Thoracic aorta (tissue), 2 donors: Measurements from ENCODE around the gene TTC7B. TPM values are rescaled to one million over a fixed set of nuclear protein-coding genes. Genes with fewer than 3 reads are reported as not detected.
A peak's percentile ranks its signal among the peaks of the same experiment; 100 is the strongest.

Experiments
- ATAC-seq: fragments of 150-250 bp; one replicate; pipeline ENCODE4 v1.8.0; 2017; ENCODE audit warnings: low read depth; ENCODE audit not compliant: insufficient number of reproducible peaks, low FRiP score
- DNase-seq: peaks from one replicate; pipeline ENCODE4 v3.0.0-alpha.2; 2020; ENCODE audit warnings: low spot score
- H3K27ac ChIP-seq, 2 donors: fragments of 200-600 bp; sonication (generic); 1 replicate in 1 of 2; 2 replicates in 1 of 2; pipeline ENCODE4 v1.5.1; 2016; ENCODE audit warnings: mild to moderate bottlenecking in 2 of 2, moderate library complexity in 2 of 2
- H3K27me3 ChIP-seq: fragments of 200-600 bp; sonication (generic); replicated peaks from 2 replicates; pipeline ENCODE4 v1.6.0; 2016; ENCODE audit warnings: mild to moderate bottlenecking; ENCODE audit not compliant: insufficient read depth
- H3K36me3 ChIP-seq: fragments of 200-600 bp; sonication (generic); one replicate; pipeline ENCODE4 v1.5.1; 2016
- H3K4me1 ChIP-seq, 2 donors: fragments of 200-600 bp; sonication (generic); 1 replicate in 1 of 2; 2 replicates in 1 of 2; pipeline versions ENCODE4 v1.5.1 to v1.6.0; 2016; ENCODE audit warnings: low read depth in 2 of 2, mild to moderate bottlenecking in 1 of 2; ENCODE audit not compliant: control insufficient read depth in 1 of 2
- H3K4me3 ChIP-seq: fragments of 200-600 bp; sonication (generic); 2 replicates; pipeline ENCODE4 v1.5.1; 2016; ENCODE audit warnings: mild to moderate bottlenecking
- H3K9me3 ChIP-seq: fragments of 200-600 bp; sonication (generic); 2 replicates; pipeline ENCODE4 v1.5.1; 2016
- total RNA-seq, 2 donors: library from RNA; depleted of rRNA; stranded (reverse); fragments of >200 nt; gene quantifications; one replicate each; pipeline versions ENCODE4 v1.1.0 to v1.2.3, GENCODE V29; 2016
- TF ChIP-seq, protein P1 (sequence below): fragments of 200-600 bp; sonication (generic); IDR thresholded peaks from one replicate; pipeline ENCODE4 v1.5.1; 2019; ENCODE audit warnings: antibody characterized with exemption

The TTC7B gene
- total RNA-seq, 2 donors from 2014 or later: 38.9 to 56.3 TPM

DNA sequence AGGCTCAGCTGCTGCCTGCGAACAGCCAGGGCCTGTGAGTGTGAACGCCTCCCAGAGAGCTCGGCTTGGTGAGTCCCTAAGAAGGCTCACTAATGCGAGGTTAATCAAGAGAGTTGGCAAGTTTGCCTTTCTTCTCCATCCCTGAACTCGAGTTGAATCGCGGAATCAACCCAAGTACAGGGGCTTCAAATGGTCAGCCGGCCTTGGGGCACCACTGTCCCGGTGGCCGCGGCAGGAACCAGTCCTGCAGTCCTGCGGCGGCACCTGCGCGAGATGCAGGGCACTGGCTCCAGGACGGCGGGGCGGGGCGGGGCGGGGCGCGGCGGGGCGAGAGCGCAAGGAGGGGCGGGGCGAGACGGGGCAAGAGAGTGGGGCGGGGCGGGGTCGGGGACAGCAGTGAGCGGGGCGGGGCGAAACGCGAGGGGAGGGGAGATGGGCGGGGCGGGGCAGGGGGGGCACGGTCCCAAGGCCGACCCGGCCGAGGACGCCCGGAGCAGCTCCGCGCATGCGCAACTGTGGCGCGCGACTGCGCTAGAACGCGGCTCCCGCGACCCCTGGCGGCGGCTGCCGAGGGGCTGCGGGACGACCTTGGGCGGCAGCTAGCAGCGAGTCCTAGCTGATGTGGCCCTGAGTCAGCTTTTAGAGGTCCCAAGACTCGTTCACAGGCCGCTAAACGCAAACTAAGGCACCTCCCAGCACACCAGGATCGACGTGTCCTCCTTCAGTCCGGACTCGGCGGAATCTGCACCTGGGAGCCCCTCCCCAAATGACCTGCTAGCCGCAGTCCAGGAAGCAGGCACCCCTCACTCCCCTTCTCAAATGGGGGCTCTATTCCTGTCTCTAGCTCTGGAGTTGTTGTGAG, 58.0 kb downstream of the TTC7B start:
- Histone ChIP-seq H3K4me1 (peaks cover 11 to 41% of the 10 kb centered on the region in 2 donors), H3K27me3 (no peaks in the 10 kb centered on the region), H3K4me3 (peak overlapping the region; percentile 74), H3K36me3 (no peaks in the 10 kb centered on the region), H3K9me3 (peaks cover 5% of the 10 kb centered on the region), H3K27ac (peak overlapping the region; percentile 94 to 95)
- TF ChIP-seq, protein P1, sequence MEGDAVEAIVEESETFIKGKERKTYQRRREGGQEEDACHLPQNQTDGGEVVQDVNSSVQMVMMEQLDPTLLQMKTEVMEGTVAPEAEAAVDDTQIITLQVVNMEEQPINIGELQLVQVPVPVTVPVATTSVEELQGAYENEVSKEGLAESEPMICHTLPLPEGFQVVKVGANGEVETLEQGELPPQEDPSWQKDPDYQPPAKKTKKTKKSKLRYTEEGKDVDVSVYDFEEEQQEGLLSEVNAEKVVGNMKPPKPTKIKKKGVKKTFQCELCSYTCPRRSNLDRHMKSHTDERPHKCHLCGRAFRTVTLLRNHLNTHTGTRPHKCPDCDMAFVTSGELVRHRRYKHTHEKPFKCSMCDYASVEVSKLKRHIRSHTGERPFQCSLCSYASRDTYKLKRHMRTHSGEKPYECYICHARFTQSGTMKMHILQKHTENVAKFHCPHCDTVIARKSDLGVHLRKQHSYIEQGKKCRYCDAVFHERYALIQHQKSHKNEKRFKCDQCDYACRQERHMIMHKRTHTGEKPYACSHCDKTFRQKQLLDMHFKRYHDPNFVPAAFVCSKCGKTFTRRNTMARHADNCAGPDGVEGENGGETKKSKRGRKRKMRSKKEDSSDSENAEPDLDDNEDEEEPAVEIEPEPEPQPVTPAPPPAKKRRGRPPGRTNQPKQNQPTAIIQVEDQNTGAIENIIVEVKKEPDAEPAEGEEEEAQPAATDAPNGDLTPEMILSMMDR: peak; percentile 92
- DNase-seq: peak; percentile 67
- peak; percentile 65 for ATAC-seq

DNA sequence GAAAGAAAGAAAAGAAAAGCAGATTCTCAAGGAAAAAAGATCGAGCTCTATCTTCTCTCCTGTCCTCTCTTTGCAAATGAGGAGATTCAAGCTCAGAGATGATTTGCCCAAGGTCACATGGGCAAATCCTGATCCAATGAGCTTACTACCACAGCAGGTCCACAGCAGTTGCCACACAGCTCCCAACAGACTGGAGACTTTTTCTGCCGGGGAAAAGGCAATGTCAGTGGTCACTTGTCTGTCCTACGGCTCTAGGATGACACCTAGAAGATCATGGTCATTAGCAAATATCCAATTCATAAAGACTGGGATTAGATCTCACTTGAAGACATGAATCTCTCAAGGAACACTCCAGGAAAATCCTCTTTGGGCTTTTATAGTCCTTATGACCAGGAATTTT, 58.8 kb downstream of the TTC7B start:
- Histone ChIP-seq H3K36me3 (no peaks in the 10 kb centered on the region), H3K4me3 (peak overlapping the region; percentile 73), H3K9me3 (no peaks in the 10 kb centered on the region), H3K4me1 (peaks cover 10 to 40% of the 10 kb centered on the region in 2 donors), H3K27me3 (no peaks in the 10 kb centered on the region), H3K27ac (peak overlapping the region in 1 of 2 donors; percentile 71)
- ATAC-seq (no peak), DNase-seq (no peak)
- TF ChIP-seq, protein P1: no peak

DNA sequence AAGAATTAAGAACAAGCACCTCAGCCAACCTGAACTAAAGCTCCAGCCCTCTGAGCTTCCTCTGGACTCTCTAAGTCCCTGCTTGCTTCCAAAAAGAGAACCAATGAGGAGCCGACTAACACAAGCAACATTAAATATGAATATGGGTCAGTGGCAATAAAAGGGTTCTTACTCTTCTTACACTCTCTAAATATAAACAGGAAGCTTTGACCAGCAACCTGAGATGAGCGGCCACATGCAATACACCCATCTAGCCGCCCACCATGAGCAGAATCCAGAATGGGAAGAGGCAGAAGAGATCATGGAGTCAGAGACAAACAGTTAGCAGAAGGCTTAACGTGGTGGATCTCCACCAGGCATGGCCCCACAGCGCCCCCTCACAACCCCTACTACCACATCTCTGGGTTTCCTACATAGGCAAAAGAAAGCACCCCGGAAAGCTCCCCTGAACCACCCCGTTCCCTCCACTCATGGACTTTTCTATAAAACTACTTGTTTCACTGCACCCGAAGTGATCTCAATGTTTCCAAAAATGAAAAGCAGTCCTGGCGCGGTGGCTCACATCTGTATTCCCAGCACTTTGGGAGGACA, 59.4 kb downstream of the TTC7B start:
- Histone ChIP-seq H3K4me3 (no peak overlapping the region), H3K9me3 (no peaks in the 10 kb centered on the region), H3K4me1 (peaks cover 4 to 34% of the 10 kb centered on the region in 2 donors), H3K36me3 (no peaks in the 10 kb centered on the region), H3K27ac (no peak overlapping the region), H3K27me3 (no peaks in the 10 kb centered on the region)
- ATAC-seq (no peak), DNase-seq (no peak)
- TF ChIP-seq, protein P1: no peak

DNA sequence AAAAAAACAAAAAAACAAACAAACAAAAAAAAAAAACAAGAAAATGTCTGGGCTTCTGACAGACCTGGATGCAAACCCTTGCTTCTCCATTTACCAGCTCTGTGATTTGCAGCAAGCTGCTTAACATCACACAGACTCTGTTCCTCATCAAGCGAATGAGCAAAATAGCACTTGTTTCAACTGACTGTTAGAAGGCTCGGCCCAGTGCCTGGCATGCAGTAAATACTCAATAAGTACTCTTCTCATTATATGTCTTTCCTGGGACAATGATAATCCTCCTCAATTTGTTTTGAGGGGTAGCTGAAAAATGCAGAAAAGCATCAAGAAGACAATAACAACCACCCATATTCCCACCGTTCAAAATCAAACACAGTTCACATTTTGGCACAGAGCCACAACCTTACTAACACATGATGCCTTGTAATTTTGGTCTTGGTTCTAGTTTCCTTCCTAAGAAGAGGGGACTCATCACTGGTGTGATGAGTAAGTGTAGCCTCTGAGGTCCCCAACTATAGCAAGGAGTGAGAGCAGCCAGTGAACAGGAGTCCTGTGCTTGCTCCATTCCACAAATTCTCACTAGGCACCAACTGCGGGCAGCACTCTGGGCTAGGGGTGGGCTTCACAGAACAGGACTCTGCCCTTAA, 60.4 kb downstream of the TTC7B start:
- TF ChIP-seq, protein P1: no peak
- H3K27ac ChIP-seq: no peak overlapping the region

DNA sequence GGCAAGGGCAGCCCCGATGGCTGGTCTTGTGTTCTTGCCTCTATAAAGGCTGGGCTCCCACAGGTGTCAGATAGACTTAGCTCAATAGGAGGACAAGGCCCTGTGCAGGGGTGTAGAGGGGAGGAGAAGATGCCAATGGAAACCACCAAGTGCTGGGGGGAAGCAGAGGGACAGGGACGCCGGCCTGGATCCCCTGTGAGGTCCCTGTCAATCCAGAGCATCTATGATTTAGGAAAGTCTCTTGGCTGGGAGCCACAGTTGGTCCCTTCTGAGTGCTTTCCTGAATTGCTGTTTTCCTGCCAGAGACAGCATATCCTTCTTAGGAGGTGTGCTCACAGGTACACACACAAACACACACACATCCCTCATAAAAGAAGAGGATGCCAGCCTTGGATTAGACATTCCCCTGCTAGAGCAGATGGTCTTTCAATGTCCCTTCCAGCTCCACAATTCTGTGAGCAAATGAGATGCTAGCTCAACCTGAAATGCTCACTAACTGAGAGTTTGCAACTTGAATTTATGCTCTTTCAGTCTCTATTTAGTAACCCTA, 62.7 kb downstream of the TTC7B start:
- H3K36me3 ChIP-seq: no peaks in the 10 kb centered on the region
- H3K4me3 ChIP-seq: no peak overlapping the region
- TF ChIP-seq, protein P1: no peak
- ATAC-seq: no peak
- no peak overlapping the region for H3K27ac ChIP-seq
- H3K27me3 ChIP-seq: no peaks in the 10 kb centered on the region
- no peaks in the 10 kb centered on the region for H3K9me3 ChIP-seq
- no peak for DNase-seq
- H3K4me1 ChIP-seq: peaks cover under 1 to 3% of the 10 kb centered on the region in 2 donors

More for the DNA sequence above, 60.4 kb downstream of the TTC7B start:
- DNase-seq (no peak), ATAC-seq (no peak)
- Histone ChIP-seq H3K36me3 (no peaks in the 10 kb centered on the region), H3K4me3 (no peak overlapping the region), H3K9me3 (no peaks in the 10 kb centered on the region), H3K27me3 (no peaks in the 10 kb centered on the region), H3K4me1 (peaks cover 3 to 23% of the 10 kb centered on the region in 2 donors)
